HT1080 (cell line): ENCODE measurements around the gene DMAC2. TPM values are rescaled to one million over a fixed set of nuclear protein-coding genes. Genes with fewer than 3 reads are reported as not detected.
"Not testable (repeated sequence)": the region's sequence is repeated elsewhere in the genome, so short reads cannot be mapped to it uniquely, and the experiment has no call there.

ENCODE experiments used
- DNase-seq: peaks from one replicate; pipeline ENCODE4 v3.0.0-alpha.2; 2015; ENCODE audit warnings: low read depth
- small RNA-seq: library from RNA; depleted of rRNA; stranded (forward); fragments of <200 nt; gene quantifications from one replicate; pipeline ENCODE3, GENCODE V24; 2014
- total RNA-seq: library from RNA; depleted of rRNA; stranded (reverse); fragments of >200 nt; shearing (Covaris generic); gene quantifications from 2 replicates; pipeline ENCODE4 v1.2.3, GENCODE V29; 2014; rRNA removed

The DMAC2 gene
- total RNA-seq, 1 experiment from 2014 or later: 58.0 TPM

DNA sequence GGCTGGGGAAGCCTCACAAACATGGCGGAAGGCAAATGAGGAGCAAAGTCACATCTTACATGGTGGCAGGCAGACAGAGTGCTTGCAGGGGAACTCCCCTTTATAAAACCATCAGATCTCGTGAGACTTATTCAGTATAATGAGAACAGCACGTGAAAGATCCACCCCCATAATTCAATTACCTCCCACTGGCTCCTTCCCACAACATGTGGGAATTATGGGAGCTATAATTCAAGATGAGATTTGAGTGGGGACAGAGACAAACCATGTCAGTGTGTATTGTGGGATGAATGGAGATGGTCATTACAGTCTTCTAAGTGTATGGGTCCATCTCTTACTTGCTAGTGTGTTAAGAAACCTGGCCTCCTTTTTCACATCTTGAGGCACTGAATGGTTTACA lies 37.7 kb downstream of the DMAC2 start:
- no peak for DNase-seq

DNA sequence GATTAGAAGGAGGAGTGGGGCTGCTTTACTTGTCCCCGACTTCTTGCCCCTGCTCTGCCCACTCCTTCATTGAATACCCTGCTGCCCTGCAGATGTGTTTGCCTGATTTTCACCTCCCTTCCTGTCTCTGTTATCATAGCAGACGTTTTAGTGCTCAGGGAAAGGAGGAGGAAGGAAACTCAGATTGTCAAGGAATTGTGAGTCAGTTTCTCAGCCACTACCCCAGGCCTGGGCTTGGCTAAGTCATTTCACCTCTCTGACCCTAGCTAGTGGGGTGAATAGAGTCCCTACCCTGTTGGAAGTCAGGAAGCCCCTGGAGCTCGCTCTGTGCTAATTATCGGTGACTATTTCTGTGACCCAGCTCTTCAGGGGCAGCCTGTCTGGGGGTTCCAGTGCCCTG lies 38.2 kb downstream of the DMAC2 start:
- DNase-seq: no peak

DNA sequence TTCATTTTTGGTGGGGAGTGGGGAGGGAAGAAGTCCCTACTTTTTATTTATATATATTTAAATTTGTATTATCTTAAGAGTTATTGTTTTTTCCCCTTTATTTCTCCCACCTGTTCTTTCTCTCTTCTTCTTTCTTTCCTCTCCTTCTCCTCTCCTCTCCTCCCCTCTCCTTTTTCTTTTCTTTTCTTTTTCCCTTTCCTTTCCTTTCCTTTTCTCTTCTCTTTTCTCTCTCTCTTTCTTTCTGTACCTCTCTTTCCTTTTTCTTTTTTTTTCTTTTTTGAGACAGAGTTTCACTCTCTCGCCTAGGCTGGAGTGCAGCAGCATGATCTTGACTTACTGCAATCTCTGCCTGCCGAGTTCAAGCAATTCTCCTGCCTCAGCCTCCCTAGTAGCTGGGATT lies 40.2 kb downstream of the DMAC2 start:
- DNase-seq: no peak

DNA sequence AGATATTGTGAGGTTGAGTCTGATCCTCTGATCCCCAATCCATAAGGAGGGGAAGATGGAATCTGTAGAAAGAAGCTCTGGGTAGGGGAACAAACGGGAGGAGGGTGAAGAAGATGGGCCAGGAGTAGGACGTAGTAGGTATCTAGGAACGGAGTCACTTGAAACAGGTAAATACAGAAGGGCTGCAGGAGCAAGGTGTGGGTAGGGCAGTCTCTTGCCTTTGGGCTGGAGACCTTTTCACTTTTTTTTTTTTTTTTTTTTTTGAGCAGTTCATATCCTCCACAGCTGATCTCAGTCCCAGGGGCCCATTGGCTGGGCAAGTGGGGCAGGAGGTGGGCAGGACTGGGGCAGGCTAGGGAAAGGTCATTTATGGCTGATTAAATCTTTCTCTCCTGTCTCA lies 40.6 kb downstream of the DMAC2 start:
- DNase-seq: no peak

DNA sequence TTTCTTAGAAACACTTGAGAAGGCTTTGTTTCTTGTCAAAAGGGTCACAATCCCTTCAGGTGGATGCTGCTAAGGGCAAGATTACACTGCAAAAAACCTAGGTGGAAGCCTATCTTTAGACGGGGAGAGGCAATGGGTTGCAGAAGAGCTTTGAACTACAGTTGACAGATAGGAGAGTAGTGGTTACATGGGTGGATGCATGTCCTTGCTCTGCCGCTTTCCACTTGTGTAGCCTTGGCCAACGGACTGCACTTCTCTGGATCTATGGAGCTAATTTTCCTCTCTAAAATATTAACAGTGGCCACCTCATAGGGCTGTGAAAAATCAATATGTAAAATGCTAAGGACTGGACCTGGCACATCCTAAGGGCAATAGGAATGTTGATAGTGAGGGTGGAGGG lies 41.1 kb downstream of the DMAC2 start:
- DNase-seq: no peak

DNA sequence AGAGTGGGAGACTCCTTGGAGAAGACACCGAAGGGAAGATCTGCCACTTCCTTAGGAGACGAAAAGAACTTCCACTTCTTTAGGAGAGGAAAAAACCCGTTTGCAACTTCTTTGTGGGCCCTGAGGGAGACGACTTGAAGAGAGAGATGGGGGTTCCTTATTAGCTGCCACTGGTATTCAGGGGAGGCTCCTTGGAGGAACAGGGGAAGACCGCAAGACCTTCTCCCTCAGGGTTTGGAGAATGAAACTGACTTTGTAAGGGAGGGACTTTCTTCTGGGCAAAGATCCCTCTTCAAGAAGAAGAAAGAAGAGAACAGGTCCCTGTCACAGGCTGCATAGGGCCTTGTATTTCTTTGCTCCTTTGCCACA lies 41.7 kb downstream of the DMAC2 start:
- DNase-seq: no peak

DNA sequence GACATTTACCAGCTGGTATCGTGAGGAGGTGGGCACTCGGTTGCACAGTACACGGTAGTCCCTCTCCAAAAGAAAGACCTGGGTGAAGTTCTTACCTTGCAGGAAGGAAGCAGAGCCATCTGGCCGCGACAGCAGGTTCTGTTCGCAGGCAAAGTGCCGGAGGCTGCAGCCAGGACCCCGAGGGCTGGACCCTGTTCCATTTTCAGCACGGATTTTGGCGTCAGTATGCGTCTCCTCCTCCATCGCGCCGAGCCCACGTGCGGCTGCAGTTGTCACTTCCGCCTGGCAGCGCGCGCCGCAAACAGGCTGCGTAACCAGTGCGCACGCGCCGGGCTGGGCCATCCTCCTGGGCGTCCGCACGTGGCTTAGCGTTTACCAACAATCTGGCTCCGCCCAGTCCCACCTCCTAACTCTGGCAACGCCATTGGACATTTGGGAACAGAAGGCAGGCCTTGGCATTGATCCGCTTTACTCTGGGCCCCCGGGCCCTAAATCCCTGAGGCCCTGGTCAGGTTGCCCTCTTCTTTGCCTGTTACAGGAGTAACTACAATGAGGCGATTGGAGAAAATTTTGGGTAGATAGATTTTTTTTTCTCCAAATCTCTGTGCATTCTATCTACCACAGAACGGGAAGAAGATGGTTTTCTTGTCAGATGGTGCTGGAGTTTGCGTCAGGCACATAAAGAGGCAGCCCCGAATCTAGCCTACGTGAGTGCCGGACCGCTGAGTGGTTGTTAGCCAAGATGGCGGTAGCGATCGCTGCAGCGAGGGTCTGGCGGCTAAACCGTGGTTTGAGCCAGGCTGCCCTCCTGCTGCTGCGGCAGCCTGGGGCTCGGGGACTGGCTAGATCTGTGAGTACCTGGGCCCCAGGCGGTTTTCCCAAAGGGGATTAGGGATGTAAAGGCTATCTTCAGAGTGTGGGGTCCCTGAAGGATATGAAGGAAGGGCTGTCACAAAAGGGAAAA lies 42.3 kb downstream of the DMAC2 start, which contains the start of the genes BCKDHA and EXOSC5:
BCKDHA (plus strand) TSS at position 733 of the 964 bp plus-strand sequence; CDS start at position 743, 10 bp downstream.
EXOSC5 (minus strand) TSS at position 274 of the 964 bp plus-strand sequence; CDS start at position 243, 31 bp downstream.
- DNase-seq: peak; percentile 98

DNA sequence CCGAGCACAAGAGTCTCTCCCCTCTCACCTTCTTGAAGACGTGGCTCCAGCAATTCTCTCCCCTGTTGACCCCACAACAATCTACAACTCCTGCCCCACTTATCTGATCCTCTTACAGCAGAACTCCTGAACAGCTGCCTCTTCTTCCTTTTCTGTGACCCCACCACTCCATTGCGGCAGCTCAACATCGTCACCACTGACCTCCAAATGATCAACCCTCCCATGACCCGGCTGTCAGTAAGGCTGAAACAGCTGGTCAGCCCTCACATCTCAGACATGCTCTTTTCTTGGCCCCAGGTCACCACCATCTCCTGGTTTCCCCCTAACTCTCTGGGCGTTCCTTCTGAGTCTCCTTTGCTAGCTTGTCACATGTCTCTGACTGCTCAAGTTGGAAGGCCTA lies 44.4 kb downstream of the DMAC2 start:
- no peak for DNase-seq

DNA sequence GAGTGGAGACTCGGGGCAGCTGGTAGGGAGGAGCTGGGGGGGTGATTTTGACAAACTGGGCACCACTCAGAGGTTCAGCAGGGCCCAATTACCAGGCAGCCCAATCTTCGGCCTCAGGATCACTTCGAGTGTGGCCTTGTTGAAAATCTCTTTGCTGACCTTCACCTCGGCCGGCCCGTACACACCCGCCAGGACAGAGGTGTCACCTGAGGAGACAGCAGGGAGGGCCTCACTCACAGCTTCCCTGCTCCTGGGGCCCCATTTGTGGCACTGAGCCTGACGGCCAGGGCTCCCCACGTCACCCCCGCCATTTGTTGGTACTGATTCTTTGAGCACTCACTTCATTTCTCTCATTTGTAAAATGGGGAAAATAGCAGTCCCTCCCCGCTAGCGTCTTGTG lies 46.9 kb downstream of the DMAC2 start:
- no peak for DNase-seq

DNA sequence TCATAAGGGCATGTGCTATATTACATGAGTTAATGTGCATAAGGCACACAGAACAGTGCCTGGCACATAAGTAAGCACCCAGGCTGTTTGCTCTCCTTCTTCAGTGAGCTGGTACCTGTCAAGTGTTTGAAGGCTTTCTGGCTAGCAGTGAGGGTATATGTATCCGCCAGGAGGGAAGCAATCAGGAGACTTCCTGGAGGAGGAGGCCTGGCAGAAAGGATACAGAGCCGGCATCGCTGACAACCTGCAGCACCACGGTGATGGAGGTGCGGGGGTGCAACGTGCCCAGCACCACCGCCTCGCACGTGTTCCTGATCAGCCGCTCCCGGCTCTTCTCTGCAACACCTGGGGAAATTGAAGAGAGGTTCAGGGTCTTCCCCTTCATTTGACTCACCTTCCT lies 48.1 kb downstream of the DMAC2 start:
- no peak for DNase-seq

DNA sequence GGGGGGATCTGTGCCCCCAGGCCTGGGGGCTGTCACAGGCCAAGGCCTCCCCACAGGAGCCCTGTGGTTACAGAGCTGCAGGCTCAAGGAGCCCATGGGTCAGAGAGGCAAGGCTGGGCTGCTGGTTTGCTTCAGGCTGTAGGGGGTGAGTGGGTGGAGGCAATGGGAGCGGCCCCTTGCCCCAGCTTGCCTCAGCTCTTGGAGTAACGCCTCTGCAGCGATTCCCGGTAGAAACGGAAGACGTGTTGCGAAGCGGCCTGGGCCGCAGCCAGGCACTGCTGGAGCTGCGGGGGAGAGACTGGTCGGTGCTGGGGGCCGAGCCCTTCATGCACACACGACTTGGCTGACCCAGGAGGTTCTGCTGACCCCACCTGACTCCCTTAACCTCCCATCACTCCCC lies 53.3 kb downstream of the DMAC2 start:
- no peak for DNase-seq

DNA sequence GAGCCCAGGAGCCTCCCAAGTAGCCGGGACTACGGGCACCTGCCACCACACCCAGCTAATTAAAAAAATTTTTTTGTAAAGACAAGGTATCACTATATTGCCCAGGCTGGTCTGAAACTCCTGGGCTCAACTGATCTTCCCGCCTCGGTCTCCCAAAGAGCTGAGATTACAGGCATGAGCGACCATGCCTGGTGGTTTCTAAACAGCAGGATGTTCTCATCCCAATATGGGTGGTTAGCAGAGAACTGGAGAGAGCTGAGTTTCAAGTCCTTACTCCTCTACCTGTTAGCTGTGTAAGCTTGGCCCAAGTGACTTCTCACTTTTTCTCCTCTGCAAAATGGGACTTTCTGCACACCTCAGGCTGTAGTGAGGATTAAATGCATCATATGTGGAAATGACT lies 55.4 kb downstream of the DMAC2 start:
- no peak for DNase-seq

DNA sequence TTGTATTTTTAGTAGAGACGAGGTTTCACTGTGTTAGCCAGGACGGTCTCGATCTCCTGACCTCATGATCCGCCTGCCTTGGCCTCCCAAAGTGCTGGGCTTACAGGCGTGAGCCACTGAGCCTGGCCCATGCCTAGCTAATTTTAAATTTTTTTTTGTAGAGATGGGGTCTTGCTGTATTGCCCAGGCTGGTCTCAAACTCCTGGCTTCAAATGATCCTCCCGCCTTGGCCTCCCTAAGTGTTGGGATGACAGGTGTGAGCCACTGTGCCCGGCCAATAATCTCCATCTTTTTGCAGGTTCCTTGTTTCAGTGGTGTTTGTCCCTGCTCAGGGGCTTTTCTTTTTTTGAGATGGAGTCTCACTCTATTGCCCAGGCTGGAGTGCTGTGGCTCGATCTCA lies 58.2 kb downstream of the DMAC2 start:
- not testable (repeated sequence) for DNase-seq

Small RNA genes within 50 kb of the gene (small RNA-seq; reads per million reads assigned to genes)
- gene RF00017: not detected

Other genes with a start within 250 kb of the DMAC2 start
- 1.4 and 1.7 TPM in 2 replicates for gene CYP2S1, start 246.7 kb downstream of the DMAC2 start, total RNA-seq
- 613 and 754 TPM in 2 replicates for gene AXL, start 220.7 kb downstream of the DMAC2 start, total RNA-seq
- 160 and 187 TPM in 2 replicates for gene HNRNPUL1, start 175.5 kb downstream of the DMAC2 start, total RNA-seq
- gene CCDC97, start 129.7 kb downstream of the DMAC2 start, total RNA-seq: 10.0 and 14.3 TPM in 2 replicates
- gene TGFB1, start 86.0 kb downstream of the DMAC2 start, total RNA-seq: 17.4 and 59.9 TPM in 2 replicates
- gene B9D2, start 75.8 kb downstream of the DMAC2 start, total RNA-seq: 6.1 and 9.4 TPM in 2 replicates
- gene TMEM91, start 63.4 kb downstream of the DMAC2 start, total RNA-seq: 1.2 and 5.3 TPM in 2 replicates
- gene EXOSC5, start 42.6 kb downstream of the DMAC2 start, total RNA-seq: 64.9 and 72.5 TPM in 2 replicates
- gene BCKDHA, start 42.1 kb downstream of the DMAC2 start, total RNA-seq: 22.7 and 24.2 TPM in 2 replicates
- not detected in 2 replicates for gene B3GNT8, start 12.5 kb downstream of the DMAC2 start, total RNA-seq
- gene ERICH4, start 3.2 kb upstream of the DMAC2 start, total RNA-seq: not detected in 2 replicates
- gene CEACAM21, start 136.3 kb upstream of the DMAC2 start, total RNA-seq: not detected in 2 replicates
- not detected in 2 replicates for gene CEACAM4, start 187.2 kb upstream of the DMAC2 start, total RNA-seq
- gene CEACAM7, start 248.4 kb upstream of the DMAC2 start, total RNA-seq: not detected in 2 replicates